K562 (cell line): Measurements from ENCODE around the gene DVL3. TPM values are rescaled to one million over a fixed set of nuclear protein-coding genes. Genes with fewer than 3 reads are reported as not detected.

Experiments used
- GABPB1 ChIP-seq: sonication (generic); formaldehyde crosslinking; IDR thresholded peaks from 2 replicates; pipeline ENCODE4 v1.8.0; 2022; ENCODE audit warnings: mild to moderate bottlenecking, missing genetic modification reagents
- OTX1 ChIP-seq: fragments of 450-650 bp; formaldehyde crosslinking; IDR thresholded peaks from 2 replicates; pipeline ENCODE4 v1.4.0; 2022; ENCODE audit warnings: mild to moderate bottlenecking
- SMARCE1 ChIP-seq: fragments of 450-650 bp; IDR thresholded peaks from 2 replicates; pipeline ENCODE4 v1.7.1; 2016; ENCODE audit warnings: mild to moderate bottlenecking
- TARDBP ChIP-seq: fragments of 450-650 bp; IDR thresholded peaks from 2 replicates; pipeline ENCODE4 v1.6.1; 2016
- ZBTB17 ChIP-seq: fragments of 450-650 bp; formaldehyde crosslinking; IDR thresholded peaks from 2 replicates; pipeline ENCODE4 v1.4.0; 2020; ENCODE audit warnings: mild to moderate bottlenecking
- ZNF79 ChIP-seq: fragments of 250-450 bp; sonication (Bioruptor Pico); IDR thresholded peaks from 2 replicates; pipeline ENCODE4 v1.4.0; 2020; ENCODE audit warnings: low read depth, mild to moderate bottlenecking, moderate library complexity
- polyA plus RNA-seq, 8 experiments: library from polyadenylated mRNA; depleted of rRNA in 4 of 8; stranded (reverse) in 5 of 8; unstranded in 3 of 8; fragments of >200 nt; fragmentation: Nextera tagmentation in 2 of 8; fragmentation: Illumina TruSeq in 1 of 8; extraction: Ambion mirVana in 2 of 8; extraction: Trizol in 1 of 8; gene quantifications; 2 replicates each; pipeline versions ENCODE4 v1.2.1 to v1.2.3, GENCODE V29; 2011 to 2014; ENCODE audit warnings: inconsistent platforms in 1 of 8, missing spikeins in 1 of 8
- total RNA-seq, 7 experiments: library from RNA; depleted of rRNA in 6 of 7; stranded (reverse); fragments of >200 nt in 6 of 7; fragmentation: Illumina TruSeq in 2 of 7; extraction: Trizol in 2 of 7; gene quantifications; 2 replicates each; pipeline versions ENCODE4 v1.2.1 to v1.2.3, GENCODE V29; 2011 to 2021; ENCODE audit warnings: low replicate concordance in 1 of 7
- TF ChIP-seq, protein P1 (sequence below): fragments of 200-600 bp; sonication (generic); IDR thresholded peaks from one replicate; pipeline ENCODE4 v1.6.1; 2012; ENCODE audit warnings: mild to moderate bottlenecking, low read depth, low read length, inconsistent platforms
- TF ChIP-seq, protein P2 (sequence below): sonication (generic); formaldehyde crosslinking; IDR thresholded peaks from 2 replicates; pipeline ENCODE4 v1.8.1; 2023; ENCODE audit warnings: mild to moderate bottlenecking, missing genetic modification reagents
- TF ChIP-seq, protein P3 (sequence below): IDR thresholded peaks from 2 replicates; pipeline ENCODE4 v1.6.1; 2014; ENCODE audit warnings: antibody characterized with exemption

The DVL3 gene
- total and polyA plus RNA-seq, 9 of the 15 experiments (the other 6 are each of a cell fraction or from before 2014, with no cell fraction given) = 3.1 to 57.9 (median 20.1) TPM

DNA sequence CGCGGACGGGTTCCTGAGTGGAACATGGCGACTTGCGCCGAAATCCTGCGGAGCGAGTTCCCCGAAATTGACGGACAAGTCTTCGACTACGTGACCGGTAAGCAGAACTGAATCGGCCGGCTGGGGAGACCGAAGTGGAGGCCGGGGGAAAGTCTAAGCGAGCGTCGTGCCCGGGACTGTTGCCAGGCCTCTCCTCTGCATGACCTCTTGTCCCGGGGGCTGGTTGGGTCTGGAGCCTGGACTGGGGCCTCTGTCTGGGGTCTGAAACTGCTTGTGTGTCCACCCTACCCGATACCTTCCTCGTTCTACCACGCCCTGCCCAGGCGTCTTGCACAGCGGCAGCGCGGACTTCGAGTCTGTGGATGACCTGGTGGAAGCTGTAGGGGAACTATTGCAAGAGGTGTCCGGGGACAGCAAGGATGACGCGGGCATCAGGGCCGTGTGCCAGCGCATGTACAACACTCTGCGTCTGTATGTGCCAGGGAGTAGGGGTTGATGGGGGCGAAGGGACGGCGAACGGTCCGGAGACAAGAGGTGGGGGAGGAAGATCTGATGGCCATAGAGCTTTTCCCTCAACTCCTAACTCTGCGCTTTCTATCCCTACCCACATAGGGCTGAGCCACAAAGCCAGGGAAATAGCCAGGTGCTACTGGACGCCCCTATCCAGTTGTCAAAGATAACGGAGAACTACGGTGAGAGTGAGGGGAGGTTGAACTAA lies 31.2 kb downstream of the DVL3 start, which contains the start of gene ABCF3 (continued):
- TF ChIP-seq, protein P1, sequence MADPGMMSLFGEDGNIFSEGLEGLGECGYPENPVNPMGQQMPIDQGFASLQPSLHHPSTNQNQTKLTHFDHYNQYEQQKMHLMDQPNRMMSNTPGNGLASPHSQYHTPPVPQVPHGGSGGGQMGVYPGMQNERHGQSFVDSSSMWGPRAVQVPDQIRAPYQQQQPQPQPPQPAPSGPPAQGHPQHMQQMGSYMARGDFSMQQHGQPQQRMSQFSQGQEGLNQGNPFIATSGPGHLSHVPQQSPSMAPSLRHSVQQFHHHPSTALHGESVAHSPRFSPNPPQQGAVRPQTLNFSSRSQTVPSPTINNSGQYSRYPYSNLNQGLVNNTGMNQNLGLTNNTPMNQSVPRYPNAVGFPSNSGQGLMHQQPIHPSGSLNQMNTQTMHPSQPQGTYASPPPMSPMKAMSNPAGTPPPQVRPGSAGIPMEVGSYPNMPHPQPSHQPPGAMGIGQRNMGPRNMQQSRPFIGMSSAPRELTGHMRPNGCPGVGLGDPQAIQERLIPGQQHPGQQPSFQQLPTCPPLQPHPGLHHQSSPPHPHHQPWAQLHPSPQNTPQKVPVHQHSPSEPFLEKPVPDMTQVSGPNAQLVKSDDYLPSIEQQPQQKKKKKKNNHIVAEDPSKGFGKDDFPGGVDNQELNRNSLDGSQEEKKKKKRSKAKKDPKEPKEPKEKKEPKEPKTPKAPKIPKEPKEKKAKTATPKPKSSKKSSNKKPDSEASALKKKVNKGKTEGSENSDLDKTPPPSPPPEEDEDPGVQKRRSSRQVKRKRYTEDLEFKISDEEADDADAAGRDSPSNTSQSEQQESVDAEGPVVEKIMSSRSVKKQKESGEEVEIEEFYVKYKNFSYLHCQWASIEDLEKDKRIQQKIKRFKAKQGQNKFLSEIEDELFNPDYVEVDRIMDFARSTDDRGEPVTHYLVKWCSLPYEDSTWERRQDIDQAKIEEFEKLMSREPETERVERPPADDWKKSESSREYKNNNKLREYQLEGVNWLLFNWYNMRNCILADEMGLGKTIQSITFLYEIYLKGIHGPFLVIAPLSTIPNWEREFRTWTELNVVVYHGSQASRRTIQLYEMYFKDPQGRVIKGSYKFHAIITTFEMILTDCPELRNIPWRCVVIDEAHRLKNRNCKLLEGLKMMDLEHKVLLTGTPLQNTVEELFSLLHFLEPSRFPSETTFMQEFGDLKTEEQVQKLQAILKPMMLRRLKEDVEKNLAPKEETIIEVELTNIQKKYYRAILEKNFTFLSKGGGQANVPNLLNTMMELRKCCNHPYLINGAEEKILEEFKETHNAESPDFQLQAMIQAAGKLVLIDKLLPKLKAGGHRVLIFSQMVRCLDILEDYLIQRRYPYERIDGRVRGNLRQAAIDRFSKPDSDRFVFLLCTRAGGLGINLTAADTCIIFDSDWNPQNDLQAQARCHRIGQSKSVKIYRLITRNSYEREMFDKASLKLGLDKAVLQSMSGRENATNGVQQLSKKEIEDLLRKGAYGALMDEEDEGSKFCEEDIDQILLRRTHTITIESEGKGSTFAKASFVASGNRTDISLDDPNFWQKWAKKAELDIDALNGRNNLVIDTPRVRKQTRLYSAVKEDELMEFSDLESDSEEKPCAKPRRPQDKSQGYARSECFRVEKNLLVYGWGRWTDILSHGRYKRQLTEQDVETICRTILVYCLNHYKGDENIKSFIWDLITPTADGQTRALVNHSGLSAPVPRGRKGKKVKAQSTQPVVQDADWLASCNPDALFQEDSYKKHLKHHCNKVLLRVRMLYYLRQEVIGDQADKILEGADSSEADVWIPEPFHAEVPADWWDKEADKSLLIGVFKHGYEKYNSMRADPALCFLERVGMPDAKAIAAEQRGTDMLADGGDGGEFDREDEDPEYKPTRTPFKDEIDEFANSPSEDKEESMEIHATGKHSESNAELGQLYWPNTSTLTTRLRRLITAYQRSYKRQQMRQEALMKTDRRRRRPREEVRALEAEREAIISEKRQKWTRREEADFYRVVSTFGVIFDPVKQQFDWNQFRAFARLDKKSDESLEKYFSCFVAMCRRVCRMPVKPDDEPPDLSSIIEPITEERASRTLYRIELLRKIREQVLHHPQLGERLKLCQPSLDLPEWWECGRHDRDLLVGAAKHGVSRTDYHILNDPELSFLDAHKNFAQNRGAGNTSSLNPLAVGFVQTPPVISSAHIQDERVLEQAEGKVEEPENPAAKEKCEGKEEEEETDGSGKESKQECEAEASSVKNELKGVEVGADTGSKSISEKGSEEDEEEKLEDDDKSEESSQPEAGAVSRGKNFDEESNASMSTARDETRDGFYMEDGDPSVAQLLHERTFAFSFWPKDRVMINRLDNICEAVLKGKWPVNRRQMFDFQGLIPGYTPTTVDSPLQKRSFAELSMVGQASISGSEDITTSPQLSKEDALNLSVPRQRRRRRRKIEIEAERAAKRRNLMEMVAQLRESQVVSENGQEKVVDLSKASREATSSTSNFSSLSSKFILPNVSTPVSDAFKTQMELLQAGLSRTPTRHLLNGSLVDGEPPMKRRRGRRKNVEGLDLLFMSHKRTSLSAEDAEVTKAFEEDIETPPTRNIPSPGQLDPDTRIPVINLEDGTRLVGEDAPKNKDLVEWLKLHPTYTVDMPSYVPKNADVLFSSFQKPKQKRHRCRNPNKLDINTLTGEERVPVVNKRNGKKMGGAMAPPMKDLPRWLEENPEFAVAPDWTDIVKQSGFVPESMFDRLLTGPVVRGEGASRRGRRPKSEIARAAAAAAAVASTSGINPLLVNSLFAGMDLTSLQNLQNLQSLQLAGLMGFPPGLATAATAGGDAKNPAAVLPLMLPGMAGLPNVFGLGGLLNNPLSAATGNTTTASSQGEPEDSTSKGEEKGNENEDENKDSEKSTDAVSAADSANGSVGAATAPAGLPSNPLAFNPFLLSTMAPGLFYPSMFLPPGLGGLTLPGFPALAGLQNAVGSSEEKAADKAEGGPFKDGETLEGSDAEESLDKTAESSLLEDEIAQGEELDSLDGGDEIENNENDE = no peak
- TF ChIP-seq, protein P2, sequence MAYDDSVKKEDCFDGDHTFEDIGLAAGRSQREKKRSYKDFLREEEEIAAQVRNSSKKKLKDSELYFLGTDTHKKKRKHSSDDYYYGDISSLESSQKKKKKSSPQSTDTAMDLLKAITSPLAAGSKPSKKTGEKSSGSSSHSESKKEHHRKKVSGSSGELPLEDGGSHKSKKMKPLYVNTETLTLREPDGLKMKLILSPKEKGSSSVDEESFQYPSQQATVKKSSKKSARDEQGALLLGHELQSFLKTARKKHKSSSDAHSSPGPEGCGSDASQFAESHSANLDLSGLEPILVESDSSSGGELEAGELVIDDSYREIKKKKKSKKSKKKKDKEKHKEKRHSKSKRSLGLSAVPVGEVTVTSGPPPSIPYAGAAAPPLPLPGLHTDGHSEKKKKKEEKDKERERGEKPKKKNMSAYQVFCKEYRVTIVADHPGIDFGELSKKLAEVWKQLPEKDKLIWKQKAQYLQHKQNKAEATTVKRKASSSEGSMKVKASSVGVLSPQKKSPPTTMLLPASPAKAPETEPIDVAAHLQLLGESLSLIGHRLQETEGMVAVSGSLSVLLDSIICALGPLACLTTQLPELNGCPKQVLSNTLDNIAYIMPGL (CRISPR knock-in tag) = peak; percentile 52; the same call in 1 of the 2 replicates
- no peak; the same call in 1 of the 2 replicates for TF ChIP-seq GABPB1 (CRISPR knock-in tag)
- no peak for TF ChIP-seq SMARCE1
- TF ChIP-seq ZBTB17 (CRISPR knock-in tag) = no peak
- no peak for TF ChIP-seq ZNF79 (CRISPR knock-in tag)
- TF ChIP-seq, protein P3, sequence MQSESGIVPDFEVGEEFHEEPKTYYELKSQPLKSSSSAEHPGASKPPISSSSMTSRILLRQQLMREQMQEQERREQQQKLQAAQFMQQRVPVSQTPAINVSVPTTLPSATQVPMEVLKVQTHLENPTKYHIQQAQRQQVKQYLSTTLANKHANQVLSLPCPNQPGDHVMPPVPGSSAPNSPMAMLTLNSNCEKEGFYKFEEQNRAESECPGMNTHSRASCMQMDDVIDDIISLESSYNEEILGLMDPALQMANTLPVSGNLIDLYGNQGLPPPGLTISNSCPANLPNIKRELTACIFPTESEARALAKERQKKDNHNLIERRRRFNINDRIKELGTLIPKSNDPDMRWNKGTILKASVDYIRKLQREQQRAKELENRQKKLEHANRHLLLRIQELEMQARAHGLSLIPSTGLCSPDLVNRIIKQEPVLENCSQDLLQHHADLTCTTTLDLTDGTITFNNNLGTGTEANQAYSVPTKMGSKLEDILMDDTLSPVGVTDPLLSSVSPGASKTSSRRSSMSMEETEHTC = no peak
- peak; percentile 43; the same call in 1 of the 2 replicates for TF ChIP-seq OTX1 (CRISPR knock-in tag)
- no peak for TF ChIP-seq TARDBP
